ENCODE data around the gene PARD3.

DNA sequence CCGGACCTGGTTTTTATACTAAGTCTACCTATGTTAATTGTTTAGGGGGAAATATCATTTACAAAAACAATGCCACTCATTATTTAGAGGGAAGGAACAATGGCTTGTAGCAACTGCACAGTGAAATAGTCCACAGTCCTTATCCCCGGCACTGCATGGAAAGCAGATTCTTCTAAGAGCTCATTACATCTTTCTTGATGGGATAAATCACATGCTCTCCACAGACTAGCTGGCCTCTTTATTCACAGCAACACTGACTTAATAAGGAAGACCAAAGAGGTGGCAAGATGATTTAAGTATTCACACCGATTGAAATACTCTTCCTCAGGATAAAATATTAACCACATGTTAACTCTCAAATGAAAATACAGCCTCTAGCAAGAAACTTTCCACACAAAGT is 349.4 kb downstream of the PARD3 start:
- TF ChIP-seq, protein P1, sequence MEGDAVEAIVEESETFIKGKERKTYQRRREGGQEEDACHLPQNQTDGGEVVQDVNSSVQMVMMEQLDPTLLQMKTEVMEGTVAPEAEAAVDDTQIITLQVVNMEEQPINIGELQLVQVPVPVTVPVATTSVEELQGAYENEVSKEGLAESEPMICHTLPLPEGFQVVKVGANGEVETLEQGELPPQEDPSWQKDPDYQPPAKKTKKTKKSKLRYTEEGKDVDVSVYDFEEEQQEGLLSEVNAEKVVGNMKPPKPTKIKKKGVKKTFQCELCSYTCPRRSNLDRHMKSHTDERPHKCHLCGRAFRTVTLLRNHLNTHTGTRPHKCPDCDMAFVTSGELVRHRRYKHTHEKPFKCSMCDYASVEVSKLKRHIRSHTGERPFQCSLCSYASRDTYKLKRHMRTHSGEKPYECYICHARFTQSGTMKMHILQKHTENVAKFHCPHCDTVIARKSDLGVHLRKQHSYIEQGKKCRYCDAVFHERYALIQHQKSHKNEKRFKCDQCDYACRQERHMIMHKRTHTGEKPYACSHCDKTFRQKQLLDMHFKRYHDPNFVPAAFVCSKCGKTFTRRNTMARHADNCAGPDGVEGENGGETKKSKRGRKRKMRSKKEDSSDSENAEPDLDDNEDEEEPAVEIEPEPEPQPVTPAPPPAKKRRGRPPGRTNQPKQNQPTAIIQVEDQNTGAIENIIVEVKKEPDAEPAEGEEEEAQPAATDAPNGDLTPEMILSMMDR (conservative IDR thresholded peaks at IDR 0.05), result no peak
- TF ChIP-seq EZH2 (IDR thresholded peaks at IDR 0.05; ENCODE audit: low read depth), result no peak
